Measurements from ENCODE around the gene TTLL8. TPM values are rescaled to one million over a fixed set of nuclear protein-coding genes. Genes with fewer than 3 reads are reported as not detected.

TTLL8 gene
- total and polyA plus RNA-seq, 12 donors: not detected

DNA sequence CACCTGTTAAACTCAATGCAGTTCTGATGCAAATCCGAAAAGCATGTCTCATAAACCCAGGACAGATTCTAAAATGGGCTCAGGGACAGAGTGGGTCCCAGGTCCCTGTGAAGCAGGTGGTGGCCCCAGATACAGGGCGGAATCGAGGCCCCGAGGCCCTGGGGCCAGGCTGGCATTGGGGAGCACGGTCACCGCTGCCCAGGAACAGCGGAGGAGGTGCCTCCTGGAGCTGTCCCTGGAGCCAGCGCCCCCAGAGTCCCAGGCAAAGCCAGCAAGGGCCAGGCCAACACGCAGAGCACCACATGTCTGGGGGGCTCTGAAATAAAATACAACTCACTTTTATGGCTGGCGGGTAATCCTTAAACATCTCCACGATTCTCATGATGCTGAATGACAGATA is 10.0 kb upstream of the TTLL8 start:
- Histone ChIP-seq H3K27me3 (peaks cover 7% of the 10 kb centered on the region), H3K27ac (no peak overlapping the region), H3K4me1 (replicated peaks in 1 of 2) (no peaks in the 10 kb centered on the region), H3K4me3 (no peak overlapping the region), H3K36me3 (replicated peaks in 1 of 2) (no peaks in the 10 kb centered on the region), H3K9me3 (replicated peaks in 1 of 3) (no peaks in the 10 kb centered on the region)
- whole genome bisulfite sequencing, 4 donors: 55 to 87% (median 82%) methylated on average over 2 to 11 of the region's 11 CpGs
- no peak for DNase-seq
- intact Hi-C loops (cut with DNase I): no loop called here
- TF ChIP-seq, protein P1, sequence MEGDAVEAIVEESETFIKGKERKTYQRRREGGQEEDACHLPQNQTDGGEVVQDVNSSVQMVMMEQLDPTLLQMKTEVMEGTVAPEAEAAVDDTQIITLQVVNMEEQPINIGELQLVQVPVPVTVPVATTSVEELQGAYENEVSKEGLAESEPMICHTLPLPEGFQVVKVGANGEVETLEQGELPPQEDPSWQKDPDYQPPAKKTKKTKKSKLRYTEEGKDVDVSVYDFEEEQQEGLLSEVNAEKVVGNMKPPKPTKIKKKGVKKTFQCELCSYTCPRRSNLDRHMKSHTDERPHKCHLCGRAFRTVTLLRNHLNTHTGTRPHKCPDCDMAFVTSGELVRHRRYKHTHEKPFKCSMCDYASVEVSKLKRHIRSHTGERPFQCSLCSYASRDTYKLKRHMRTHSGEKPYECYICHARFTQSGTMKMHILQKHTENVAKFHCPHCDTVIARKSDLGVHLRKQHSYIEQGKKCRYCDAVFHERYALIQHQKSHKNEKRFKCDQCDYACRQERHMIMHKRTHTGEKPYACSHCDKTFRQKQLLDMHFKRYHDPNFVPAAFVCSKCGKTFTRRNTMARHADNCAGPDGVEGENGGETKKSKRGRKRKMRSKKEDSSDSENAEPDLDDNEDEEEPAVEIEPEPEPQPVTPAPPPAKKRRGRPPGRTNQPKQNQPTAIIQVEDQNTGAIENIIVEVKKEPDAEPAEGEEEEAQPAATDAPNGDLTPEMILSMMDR (IDR thresholded peaks at IDR 0.05): no peak
- no peak for TF ChIP-seq POLR2A (IDR thresholded peaks at IDR 0.05)

DNA sequence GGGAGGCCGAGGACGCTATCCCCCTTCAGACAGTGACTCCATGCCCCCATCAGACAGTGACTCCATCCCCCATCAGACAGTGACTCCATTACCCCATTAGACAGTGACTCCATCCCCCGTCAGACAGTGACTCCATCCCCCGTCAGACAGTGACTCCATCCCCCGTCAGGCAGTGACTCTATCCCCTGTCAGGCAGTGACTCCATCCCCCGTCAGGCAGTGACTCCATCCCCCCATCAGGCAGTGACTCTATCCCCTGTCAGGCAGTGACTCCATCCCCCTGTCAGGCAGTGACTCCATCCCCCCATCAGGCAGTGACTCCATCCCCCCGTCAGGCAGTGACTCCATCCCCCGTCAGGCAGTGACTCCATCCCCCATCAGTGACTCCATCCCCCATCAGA is 9.1 kb upstream of the TTLL8 start:
- peaks cover 5% of the 10 kb centered on the region for H3K27me3 ChIP-seq
- 69 to 82% (median 71%) methylated on average over 2 to 8 of the region's 8 CpGs for WGBS, 4 donors

DNA sequence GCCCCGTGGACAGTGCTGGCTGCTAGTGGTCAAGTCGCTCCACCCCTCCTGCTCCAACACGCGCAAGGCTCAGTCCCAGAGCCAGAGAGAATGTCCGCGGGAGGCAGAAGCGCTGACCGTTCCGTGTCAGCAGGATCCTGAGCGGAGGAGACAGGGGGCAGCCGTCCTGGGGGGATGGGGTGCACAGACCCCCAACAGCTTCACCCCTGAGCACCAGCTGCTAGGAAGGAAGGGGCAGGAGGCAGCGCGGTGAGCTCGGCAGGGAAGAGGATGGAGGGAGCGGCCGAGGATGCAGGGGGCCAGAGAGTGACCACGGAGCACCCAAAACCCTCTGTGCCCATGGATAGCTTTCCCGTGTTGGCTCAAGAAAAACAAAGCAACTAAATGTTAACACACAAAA is 6.4 kb upstream of the TTLL8 start:
- no peak overlapping the region for H3K27ac ChIP-seq
- H3K4me1 ChIP-seq (replicated peaks in 1 of 2): no peaks in the 10 kb centered on the region
- peaks cover 16% of the 10 kb centered on the region for H3K27me3 ChIP-seq
- intact Hi-C loops (cut with DNase I): no loop called here
- DNase-seq: no peak
- WGBS, 4 donors: 58 to 69% (median 65%) methylated on average over 17 to 18 of the region's 18 CpGs
- no peaks in the 10 kb centered on the region for H3K36me3 ChIP-seq (replicated peaks in 1 of 2)
- H3K9me3 ChIP-seq (replicated peaks in 1 of 3): no peaks in the 10 kb centered on the region
- TF ChIP-seq, protein P1 (IDR thresholded peaks at IDR 0.05): no peak
- no peak for TF ChIP-seq POLR2A (IDR thresholded peaks at IDR 0.05)
- no peak overlapping the region for H3K4me3 ChIP-seq

More for the DNA sequence above, 9.1 kb upstream of the TTLL8 start:
- Histone ChIP-seq H3K4me3 (no peak overlapping the region), H3K9me3 (replicated peaks in 1 of 3) (no peaks in the 10 kb centered on the region), H3K36me3 (replicated peaks in 1 of 2) (no peaks in the 10 kb centered on the region), H3K27ac (no peak overlapping the region), H3K4me1 (replicated peaks in 1 of 2) (no peaks in the 10 kb centered on the region)
- TF ChIP-seq POLR2A (IDR thresholded peaks at IDR 0.05): no peak
- TF ChIP-seq, protein P1 (IDR thresholded peaks at IDR 0.05): no peak
- intact Hi-C loops (cut with DNase I): no loop called here
- DNase-seq: no peak

DNA sequence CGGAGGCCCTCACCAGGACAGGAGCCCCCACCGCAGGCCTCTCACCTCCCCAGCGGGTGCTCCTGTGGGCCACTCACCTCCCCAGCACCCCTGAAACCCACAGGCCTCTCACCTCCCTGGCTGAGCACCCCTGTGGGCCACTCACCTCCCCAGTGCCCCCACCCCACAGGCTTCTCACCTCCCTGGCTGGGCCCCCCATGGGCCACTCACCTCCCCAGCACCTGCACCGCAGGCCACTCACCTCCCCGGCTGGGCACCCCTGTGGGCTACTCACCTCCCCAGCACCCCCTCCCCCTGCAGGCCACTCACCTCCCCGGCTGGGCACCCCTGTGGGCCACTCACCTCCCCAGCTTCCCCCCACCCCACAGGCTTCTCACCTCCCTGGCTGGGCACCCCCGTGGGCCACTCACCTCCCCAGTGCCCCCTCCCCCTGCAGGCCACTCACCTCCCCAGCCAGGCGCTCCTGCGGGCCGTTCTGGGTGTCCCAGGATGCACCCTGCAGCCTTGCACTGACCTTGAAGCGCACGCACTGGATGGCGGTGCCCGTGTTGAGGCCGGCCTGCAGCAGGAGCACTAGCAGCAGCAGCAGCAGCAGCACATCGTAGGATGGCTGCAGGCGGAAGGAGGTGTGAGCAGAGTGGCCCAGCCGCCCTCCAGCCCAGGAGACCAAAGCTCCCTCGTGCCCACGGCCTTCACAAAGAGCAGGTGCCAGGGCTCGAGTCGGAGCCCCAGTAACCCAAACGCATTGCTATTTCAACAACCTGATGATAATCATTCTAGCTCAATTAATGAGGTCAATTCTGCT is 5.7 kb upstream of the TTLL8 start:
- TF ChIP-seq, protein P1 (IDR thresholded peaks at IDR 0.05): no peak
- TF ChIP-seq POLR2A (IDR thresholded peaks at IDR 0.05): no peak
- peaks cover 0 to 1% of the 10 kb centered on the region in 2 donors for H3K4me1 ChIP-seq (replicated peaks in 1 of 2)
- no peak overlapping the region for H3K4me3 ChIP-seq
- peaks cover 22% of the 10 kb centered on the region for H3K27me3 ChIP-seq
- intact Hi-C loops (cut with DNase I): no loop called here
- no peak overlapping the region for H3K27ac ChIP-seq
- 48 to 80% (median 59%) methylated on average over 10 to 23 of the region's 23 CpGs for whole genome bisulfite sequencing, 4 donors
- DNase-seq: no peak
- no peaks in the 10 kb centered on the region for H3K9me3 ChIP-seq (replicated peaks in 1 of 3)
- H3K36me3 ChIP-seq (replicated peaks in 1 of 2): no peaks in the 10 kb centered on the region
